Measurements from ENCODE around the gene DLGAP1.

DNA sequence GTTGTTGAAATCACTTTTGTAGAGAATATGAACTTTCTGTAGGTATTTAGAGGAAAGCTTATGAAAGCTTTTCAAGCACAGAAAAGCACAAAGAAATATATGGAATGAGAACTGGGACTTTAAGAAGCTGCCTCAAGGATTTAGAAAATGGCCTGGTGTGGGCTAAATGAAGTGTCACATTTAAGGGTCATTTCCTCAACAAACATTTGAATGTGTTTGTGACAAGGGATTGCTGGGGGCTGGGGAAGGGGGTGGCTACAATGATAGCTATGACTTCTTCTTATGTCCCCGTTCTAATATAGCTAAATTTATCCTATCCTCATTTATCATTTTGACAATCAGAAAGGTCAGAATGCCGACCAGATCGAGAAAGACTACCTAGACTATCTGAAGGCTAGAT, 69.2 kb downstream of the DLGAP1 start:
- TF ChIP-seq, protein P1, sequence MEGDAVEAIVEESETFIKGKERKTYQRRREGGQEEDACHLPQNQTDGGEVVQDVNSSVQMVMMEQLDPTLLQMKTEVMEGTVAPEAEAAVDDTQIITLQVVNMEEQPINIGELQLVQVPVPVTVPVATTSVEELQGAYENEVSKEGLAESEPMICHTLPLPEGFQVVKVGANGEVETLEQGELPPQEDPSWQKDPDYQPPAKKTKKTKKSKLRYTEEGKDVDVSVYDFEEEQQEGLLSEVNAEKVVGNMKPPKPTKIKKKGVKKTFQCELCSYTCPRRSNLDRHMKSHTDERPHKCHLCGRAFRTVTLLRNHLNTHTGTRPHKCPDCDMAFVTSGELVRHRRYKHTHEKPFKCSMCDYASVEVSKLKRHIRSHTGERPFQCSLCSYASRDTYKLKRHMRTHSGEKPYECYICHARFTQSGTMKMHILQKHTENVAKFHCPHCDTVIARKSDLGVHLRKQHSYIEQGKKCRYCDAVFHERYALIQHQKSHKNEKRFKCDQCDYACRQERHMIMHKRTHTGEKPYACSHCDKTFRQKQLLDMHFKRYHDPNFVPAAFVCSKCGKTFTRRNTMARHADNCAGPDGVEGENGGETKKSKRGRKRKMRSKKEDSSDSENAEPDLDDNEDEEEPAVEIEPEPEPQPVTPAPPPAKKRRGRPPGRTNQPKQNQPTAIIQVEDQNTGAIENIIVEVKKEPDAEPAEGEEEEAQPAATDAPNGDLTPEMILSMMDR (IDR thresholded peaks at IDR 0.05 in 8 of 11, conservative IDR thresholded peaks at IDR 0.05 in 3 of 11): no peak
- TF ChIP-seq POLR2A (IDR thresholded peaks at IDR 0.05): no peak

Data from spleen (tissue), 7 donors.